Stimulated activated memory B cell treated with anti-CD40 and anti-IgM and Interleukin-4, amounts not matched to agents 10 μg/mL and 1 μg/mL and 100 μg/mL, for 72 hours (primary cell): ENCODE measurements around the gene HES4.
"Not testable (repeated sequence)": the region's sequence is repeated elsewhere in the genome, so short reads cannot be mapped to it uniquely, and the experiment has no call there.

Source experiments
- ATAC-seq: fragments of 150-1000 bp; cut with Tn5 transposase; 2 replicates; pipeline ENCODE4 v1.10.0; 2021
- H3K27ac Mint-ChIP-seq: one replicate; pipeline ENCODE4 v1.8.0; 2022; ENCODE audit warnings: mild to moderate bottlenecking, mixed read lengths
- H3K27me3 Mint-ChIP-seq: one replicate; pipeline ENCODE4 v1.8.0; 2022; ENCODE audit warnings: mixed read lengths
- H3K36me3 Mint-ChIP-seq: one replicate; pipeline ENCODE4 v1.8.0; 2022; ENCODE audit warnings: mixed read lengths
- H3K4me1 Mint-ChIP-seq: one replicate; pipeline ENCODE4 v1.8.0; 2022; ENCODE audit warnings: mixed read lengths
- H3K4me3 Mint-ChIP-seq: one replicate; pipeline ENCODE4 v1.8.0; 2022; ENCODE audit warnings: mild to moderate bottlenecking, moderate library complexity, mixed read lengths
- H3K9me3 Mint-ChIP-seq: one replicate; pipeline ENCODE4 v1.8.0; 2022; ENCODE audit warnings: mixed read lengths

The HES4 gene

DNA sequence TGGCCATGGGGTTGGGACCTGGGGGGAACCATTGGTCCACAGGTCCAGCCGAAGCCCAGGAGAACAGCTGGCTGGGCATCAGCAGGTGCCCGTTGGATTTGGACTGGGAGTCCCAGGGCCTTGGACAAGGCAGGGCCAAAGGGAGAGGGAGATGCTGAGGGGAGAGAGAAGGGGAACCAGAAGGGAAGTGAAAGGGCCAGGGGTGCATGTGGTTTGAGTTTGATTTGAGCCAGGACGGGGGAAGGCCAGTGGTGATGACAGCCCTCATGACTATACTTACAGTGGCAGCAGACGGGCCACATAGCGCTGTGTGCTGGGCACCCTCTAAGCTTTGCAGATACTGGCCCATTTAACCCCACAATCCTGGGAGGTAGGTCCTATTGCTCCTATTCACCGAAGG is 38.8 kb upstream of the HES4 start:
- H3K27me3 Mint-ChIP-seq, result peaks cover 14% of the 10 kb centered on the region
- peak overlapping the region; percentile 60 for H3K4me3 Mint-ChIP-seq
- H3K27ac Mint-ChIP-seq, result peak overlapping the region; percentile 53
- H3K9me3 Mint-ChIP-seq, result peaks cover 4% of the 10 kb centered on the region
- H3K36me3 Mint-ChIP-seq, result peaks cover 16% of the 10 kb centered on the region
- ATAC-seq, result peak; percentile 84
- H3K4me1 Mint-ChIP-seq, result peaks cover 56% of the 10 kb centered on the region

DNA sequence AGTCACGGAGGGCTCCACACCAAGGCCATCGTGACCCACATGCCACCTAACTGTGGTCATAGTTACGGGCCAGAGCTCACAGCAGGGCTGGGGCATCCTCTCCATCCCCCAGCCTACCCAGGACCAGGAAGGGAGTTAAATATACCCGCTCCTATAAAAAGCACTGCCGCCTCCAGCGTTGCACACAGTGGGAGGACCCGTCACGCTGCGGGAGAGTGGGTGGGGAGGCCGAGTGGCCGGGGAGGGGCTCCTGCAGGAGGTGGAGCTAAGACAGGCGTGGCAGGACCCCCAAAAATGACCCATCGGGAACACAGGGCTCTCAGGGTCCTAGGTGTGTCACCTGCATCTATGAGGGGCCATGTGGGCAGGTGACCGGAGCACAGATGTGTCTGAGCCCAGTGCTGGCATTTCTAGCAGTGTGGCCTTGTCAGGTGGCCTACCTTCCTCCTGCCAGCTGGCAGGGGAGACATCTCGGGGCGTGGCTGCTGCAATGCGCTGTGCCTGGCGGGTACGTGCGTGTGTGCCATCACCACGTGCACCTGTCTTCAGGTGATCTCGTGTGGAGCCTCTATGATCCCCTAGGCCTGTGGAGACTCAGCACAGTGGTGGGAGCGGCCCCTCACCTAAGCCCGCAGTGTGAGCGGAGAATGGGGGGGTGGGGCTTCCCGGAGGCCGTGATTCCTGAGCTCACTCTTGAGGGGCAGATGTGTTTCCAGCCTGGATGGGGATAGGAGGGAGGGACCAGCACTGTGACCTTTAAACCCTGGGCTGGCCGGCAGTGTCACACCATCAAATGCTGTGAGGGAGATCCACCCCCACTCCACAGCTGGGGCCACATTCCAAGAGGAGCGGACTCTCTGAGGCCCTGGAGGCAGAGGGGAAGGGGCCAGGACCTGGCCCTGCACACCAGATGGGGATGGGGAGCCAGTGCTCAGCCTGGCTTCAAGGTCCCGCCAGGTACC is 37.8 kb upstream of the HES4 start:
- H3K4me3 Mint-ChIP-seq, result no peak overlapping the region
- H3K4me1 Mint-ChIP-seq, result peaks cover 56% of the 10 kb centered on the region
- H3K9me3 Mint-ChIP-seq, result no peaks in the 10 kb centered on the region
- H3K27ac Mint-ChIP-seq, result no peak overlapping the region
- no peak for ATAC-seq
- H3K36me3 Mint-ChIP-seq, result peaks cover 6% of the 10 kb centered on the region
- peaks cover 14% of the 10 kb centered on the region for H3K27me3 Mint-ChIP-seq

DNA sequence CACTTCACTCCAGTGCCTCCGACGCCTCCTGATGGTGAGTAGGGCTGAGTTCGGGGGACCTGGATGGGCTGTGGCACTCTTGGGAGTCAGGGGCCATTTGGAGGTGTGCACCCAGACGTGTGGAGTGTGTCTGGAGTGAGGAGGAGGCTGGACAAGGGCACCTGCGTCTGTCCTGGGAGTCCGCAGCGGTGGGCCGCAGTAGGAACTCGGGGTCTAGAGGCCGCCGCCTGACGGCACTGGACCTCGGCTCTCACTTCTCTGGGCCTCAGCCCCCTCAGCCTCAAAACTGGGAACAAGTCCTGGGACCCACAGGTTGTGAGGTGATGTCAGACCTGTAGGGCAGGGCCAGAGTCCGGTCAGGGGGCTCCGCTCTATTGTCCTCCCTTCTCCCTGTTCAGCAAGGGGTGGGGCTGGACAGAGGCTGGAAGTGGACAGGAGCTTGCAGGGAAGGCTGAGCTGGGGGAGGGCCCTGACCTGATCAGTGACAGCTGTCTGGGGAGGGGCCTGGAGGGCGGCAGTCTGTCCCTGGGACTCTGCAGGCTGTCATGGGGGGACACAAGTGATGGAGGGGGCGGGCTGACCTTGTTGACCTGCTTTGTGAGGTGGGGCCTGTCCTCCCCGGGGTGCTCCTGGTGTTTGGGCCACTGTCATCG is 35.5 kb upstream of the HES4 start:
- H3K4me3 Mint-ChIP-seq, result peak overlapping the region; percentile 16
- H3K36me3 Mint-ChIP-seq, result no peaks in the 10 kb centered on the region
- H3K27me3 Mint-ChIP-seq, result peaks cover 14% of the 10 kb centered on the region
- peaks cover 56% of the 10 kb centered on the region for H3K4me1 Mint-ChIP-seq
- peak overlapping the region; percentile 36 for H3K27ac Mint-ChIP-seq
- no peak for ATAC-seq
- H3K9me3 Mint-ChIP-seq, result no peaks in the 10 kb centered on the region

DNA sequence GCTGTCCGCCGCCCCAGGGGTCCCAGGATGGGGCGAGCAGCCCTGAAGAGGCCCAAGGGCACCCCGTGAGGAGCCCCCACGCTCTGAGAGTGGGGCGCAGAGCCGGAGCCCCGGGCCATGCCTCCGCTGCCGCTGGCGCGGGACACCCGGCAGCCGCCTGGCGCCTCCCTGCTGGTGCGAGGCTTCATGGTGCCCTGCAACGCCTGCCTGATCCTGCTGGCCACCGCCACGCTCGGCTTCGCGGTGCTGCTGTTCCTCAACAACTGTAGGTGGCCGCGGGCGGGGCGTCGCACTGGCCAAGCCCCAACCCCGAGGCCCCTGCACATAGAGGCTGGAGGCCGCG is 34.5 kb upstream of the HES4 start:
- no peaks in the 10 kb centered on the region for H3K36me3 Mint-ChIP-seq
- peak overlapping the region; percentile 75 for H3K27ac Mint-ChIP-seq
- H3K27me3 Mint-ChIP-seq, result peaks cover 14% of the 10 kb centered on the region
- ATAC-seq, result no peak
- H3K4me3 Mint-ChIP-seq, result peak overlapping the region; percentile 78
- peaks cover 48% of the 10 kb centered on the region for H3K4me1 Mint-ChIP-seq
- no peaks in the 10 kb centered on the region for H3K9me3 Mint-ChIP-seq

DNA sequence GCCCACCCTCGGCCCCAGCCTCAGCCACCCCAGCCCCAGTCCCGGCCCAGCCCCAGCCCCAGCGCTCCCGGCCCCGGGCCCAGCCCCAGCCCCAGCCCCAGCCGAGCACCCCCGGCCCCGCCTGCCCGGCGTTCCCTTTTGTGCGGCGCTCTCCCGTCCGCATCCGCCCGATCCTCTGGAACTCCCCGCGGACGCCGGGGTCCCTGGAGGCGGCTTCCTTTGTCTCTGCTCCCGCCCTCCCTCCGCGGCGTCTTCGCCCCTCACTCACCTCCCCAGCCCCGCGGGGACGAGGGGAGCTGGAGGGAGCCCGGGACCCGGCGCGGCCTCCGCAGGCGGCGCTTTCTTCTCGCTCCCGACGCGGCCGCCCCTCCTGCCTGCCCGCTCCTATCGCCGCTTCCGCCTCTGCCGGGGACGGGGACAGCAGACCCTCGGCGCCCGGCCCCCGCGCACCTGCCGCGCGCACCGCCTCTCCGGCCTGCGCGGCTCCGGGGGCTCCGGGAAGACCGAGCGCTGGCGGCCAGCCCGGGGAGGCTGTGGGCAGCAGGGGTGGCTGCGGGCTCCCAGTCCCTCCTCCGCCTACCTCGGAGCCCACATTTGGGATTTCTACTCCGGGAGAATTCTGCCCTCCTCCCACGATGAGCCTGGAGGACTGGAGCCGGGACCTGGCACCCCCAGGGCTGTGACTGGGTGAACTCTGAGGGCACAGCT is 34.0 kb upstream of the HES4 start:
- Mint-ChIP-seq H3K27me3 (peaks cover 14% of the 10 kb centered on the region), H3K36me3 (no peaks in the 10 kb centered on the region), H3K27ac (peak overlapping the region; percentile 75), H3K4me1 (peaks cover 43% of the 10 kb centered on the region), H3K4me3 (peak overlapping the region; percentile 78), H3K9me3 (no peaks in the 10 kb centered on the region)
- ATAC-seq, result peak; percentile 43

DNA sequence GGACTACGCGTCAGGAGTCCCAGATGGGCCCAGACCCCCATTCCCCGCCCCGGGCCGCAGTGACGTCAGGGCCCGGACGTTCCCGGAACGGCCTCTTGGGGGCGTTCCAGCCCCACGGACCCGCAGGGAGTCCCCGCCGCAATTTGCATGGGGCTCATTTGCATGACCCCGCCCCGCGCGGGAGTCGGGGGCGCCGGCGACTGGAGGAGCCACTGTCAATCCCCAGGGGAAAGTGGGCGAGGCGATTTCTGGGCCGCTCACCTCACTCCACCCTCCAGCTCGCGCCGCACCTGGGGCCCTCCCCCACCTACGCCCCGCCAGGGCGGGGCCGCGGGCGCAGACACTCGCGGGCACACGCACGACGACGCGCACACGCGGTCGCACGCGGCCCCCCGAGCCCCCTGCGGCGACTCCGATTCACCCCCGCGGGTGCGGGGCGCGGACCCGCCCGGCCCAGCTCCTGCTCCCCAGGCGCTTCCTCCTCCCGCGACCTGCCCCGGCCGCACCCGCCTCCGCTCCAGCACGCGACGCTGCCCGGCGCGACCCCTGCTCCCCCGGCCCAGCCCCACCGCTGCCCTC is 33.2 kb upstream of the HES4 start:
- Mint-ChIP-seq H3K27ac (peak overlapping the region; percentile 69), H3K4me1 (peaks cover 35% of the 10 kb centered on the region), H3K36me3 (no peaks in the 10 kb centered on the region), H3K9me3 (no peaks in the 10 kb centered on the region), H3K4me3 (peak overlapping the region; percentile 68), H3K27me3 (peaks cover 14% of the 10 kb centered on the region)
- ATAC-seq, result peak; percentile 93

DNA sequence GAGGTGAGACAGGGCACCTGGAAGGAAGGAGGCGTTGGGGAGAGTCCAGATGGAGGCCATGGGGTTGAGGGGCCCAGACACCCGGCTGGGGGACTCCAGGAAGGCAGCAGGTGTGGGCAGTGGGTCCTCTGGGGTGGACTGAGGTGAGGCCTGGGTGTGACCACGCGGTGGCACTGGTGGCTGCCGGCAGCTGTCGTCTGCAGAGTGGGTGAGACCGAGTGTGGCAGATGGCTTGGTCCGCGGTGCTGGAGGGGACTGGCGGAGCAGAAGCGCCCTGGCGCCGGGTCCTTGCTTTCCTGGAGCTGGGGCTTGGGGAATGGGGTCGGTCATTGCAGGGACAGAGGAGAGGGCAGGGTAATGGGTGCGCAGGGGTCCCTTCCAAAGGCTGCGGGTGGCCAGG is 32.5 kb upstream of the HES4 start:
- Mint-ChIP-seq H3K27me3 (peaks cover 18% of the 10 kb centered on the region), H3K4me1 (peaks cover 28% of the 10 kb centered on the region), H3K4me3 (peak overlapping the region; percentile 73), H3K27ac (peak overlapping the region; percentile 69), H3K9me3 (no peaks in the 10 kb centered on the region), H3K36me3 (no peaks in the 10 kb centered on the region)
- ATAC-seq, result peak; percentile 18

DNA sequence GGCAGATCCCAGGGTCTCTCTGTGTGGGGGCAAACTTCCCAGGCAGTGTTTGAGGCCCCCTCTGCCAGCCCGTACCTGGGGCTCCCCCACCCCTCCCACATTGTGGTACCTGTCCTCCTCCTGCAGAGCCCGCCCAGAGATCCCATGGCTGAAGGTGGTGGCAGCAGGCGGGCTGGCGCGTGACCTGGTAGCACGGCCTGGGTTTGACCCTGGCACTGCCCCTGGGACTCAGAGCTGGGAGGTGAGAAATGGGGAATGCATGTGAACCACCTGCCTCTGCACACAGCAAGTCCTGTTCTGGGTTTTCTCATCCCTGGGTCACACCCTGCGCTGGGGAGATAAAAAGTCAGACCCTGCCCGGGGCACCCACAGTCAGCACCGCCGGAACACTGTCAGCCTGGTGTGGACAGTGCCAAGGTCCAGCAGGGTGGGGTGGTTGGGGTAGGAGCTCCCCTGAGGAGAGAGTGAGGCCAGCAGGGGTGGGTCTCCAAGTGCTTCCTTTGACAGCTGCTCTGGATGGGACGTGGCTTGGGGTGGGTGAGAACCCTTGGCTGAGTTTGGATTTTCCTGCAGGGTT is 31.9 kb upstream of the HES4 start:
- Mint-ChIP-seq H3K27me3 (peaks cover 23% of the 10 kb centered on the region), H3K4me3 (peak overlapping the region; percentile 73), H3K36me3 (no peaks in the 10 kb centered on the region), H3K27ac (peak overlapping the region; percentile 69), H3K4me1 (peaks cover 22% of the 10 kb centered on the region), H3K9me3 (no peaks in the 10 kb centered on the region)
- ATAC-seq, result no peak

DNA sequence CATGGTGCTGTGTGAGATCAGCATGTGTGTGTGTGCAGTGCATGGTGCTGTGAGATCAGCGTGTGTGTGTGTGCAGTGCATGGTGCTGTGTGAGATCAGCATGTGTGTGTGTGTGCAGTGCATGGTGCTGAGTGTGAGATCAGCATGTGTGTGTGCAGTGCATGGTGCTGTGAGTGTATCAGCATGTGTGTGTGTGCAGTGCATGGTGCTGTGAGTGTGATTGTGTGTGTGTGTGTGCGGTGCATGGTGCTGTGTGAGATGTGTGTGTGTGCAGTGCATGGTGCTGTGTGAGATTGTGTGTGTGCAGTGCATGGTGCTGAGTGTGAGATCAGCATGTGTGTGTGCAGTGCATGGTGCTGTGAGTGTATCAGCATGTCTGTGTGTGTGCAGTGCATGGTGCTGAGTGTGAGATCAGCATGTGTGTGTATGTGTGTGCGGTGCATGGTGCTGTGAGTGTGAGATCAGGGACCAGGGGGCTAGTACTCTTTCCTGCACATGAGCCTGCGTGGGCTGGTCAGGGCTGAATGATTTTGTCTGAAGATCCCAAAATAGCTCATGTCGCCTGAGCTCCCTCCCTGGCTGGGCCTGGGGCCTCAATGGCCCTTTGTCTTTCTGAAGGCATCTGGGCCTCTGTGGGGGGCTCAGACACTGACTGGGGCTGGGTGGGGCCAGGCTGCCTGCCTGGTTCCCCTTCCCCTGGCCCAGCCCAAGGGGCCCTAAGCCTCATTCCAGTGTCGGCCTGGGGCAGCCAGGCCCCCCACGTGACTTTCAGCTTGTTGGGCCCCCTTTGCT is 31.2 kb upstream of the HES4 start:
- peaks cover 22% of the 10 kb centered on the region for H3K27me3 Mint-ChIP-seq
- peaks cover 15% of the 10 kb centered on the region for H3K4me1 Mint-ChIP-seq
- H3K9me3 Mint-ChIP-seq, ATAC-seq, H3K36me3 Mint-ChIP-seq, H3K4me3 Mint-ChIP-seq, H3K27ac Mint-ChIP-seq: not testable (repeated sequence)

DNA sequence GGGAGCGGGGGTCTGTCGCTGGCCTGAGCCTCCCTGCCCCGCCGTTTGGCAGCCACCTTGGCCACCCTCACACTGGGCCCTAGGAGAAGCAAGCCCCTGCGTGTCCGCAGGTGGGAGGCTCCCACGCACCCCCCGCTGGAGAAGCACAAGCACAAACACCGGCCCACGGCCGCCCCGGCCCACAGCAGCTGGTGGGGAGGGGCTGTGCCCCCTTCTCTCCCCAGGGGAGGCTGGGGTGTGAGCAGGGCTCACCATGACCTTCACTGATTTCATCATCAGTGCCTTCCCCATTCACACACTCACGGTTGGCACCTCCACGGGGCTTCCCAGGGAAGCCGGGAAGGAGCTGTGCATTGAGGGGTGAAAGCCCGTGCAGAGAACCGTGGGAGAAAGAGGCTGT is 27.9 kb upstream of the HES4 start:
- ATAC-seq, result no peak
- Mint-ChIP-seq H3K36me3 (no peaks in the 10 kb centered on the region), H3K27me3 (peaks cover 25% of the 10 kb centered on the region), H3K27ac (no peak overlapping the region), H3K4me1 (peaks cover under 1% of the 10 kb centered on the region), H3K9me3 (no peaks in the 10 kb centered on the region), H3K4me3 (no peak overlapping the region)

DNA sequence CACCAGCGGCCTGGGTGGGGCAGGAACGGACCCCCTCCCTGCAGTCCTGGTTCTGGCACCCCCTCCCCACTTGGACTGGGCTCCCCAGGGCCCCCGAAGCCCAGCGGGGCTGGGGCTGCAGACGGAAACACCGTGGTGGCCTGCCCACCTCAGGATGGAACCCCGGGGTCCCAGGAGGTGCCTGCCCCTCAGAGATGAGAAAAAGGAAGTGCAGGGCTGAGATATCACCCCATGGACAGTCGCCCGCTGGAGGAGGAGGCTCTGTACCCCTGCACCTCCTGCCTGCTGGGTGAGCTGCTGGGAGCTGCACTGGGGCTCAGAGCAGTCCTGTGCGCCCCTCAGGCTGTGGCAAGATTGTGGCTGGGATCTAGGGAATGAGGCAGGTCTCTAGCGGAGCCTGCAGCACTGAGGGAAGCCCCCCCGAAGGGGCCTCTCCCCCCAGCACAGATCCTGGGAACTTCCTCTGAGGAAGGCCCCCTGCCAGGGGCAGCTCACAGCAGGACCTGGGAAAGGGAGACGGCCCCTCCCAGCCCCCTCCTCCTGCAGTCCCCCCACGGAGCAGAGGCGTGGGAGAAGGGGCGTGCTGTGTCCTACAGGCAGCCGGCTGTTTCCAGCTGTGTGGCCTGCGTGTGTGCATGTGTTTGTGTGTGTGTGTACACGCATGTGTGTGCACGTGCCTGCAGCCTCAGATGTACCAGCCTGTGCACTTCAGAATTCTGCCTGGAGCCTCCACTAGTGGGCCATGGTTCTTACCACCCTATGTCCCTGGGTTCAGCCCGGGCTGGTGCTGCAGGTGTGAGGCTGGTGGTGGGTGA is 26.9 kb upstream of the HES4 start:
- peak; percentile 11 for ATAC-seq
- Mint-ChIP-seq H3K4me1 (peaks cover 10% of the 10 kb centered on the region), H3K4me3 (no peak overlapping the region), H3K9me3 (no peaks in the 10 kb centered on the region), H3K36me3 (no peaks in the 10 kb centered on the region), H3K27ac (no peak overlapping the region), H3K27me3 (peaks cover 35% of the 10 kb centered on the region)

DNA sequence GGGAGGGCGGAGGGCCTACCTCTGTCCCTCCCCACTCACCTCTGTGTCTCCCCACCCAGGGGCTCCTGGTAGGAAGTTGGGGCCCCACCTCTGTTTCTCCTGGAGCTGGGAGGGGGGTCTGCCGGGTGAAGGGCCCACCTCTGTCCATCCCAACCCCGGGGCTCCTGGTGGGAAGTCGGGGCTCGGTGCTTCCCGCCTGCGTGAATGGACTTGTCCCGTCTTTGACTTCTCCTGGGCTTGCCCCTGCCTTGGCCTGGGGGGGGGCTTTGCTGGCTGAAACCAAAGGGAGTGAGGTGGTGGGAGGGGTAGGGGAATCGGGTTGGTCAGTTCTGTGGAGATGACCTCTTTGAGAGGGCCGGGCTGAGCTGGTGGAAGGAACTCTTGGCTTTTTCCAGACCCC is 25.8 kb upstream of the HES4 start:
- Mint-ChIP-seq H3K9me3 (no peaks in the 10 kb centered on the region), H3K4me3 (no peak overlapping the region), H3K27me3 (peaks cover 35% of the 10 kb centered on the region), H3K4me1 (peaks cover 10% of the 10 kb centered on the region), H3K36me3 (no peaks in the 10 kb centered on the region), H3K27ac (no peak overlapping the region)
- ATAC-seq, result no peak

DNA sequence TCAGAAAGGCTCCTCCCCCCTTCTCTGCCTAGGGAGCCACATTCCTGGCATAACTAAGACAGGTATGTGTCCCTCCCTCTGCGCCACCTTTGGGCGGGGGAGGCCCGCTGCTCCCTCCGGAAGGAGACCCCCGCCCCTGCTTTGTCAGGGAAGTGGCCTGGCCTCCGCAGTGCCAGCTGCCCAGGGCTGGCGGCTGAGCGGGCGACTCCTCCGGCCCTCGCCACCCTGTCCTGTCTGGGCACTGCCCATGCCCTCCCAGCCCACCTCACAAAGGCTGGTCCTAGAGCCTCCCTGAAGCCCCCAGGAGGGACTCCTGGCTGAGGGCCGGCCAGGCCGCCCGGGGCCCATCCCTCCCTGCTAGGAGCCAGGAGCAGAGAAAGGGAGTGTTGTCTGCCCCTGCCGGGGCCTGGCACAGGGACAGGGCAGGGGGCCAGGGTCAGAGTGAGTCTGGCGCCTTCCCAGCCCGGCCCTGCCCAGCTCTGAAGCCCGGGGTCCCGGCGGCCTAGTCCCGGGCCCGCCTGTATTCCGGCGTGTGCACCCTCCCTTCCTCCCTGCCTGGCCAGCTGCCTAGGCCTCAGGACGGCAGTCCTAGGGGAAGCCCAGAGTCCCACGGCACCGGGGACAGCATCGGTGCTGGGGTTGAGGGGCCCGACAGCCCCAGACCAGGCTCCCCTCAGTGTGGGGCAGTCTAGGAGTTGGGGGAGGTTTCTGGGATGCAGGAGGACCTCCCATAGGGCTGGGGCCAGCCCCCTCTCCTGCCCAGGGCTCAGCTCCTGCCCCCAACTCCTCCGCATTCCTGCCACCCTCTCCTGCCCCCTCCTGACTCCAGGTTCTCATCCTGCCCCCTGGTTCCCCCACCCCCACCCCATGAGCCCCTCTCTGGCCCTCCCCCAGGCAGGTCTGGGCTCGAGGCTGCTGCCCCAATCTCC is 25.1 kb upstream of the HES4 start:
- Mint-ChIP-seq H3K4me3 (no peak overlapping the region), H3K27me3 (peaks cover 35% of the 10 kb centered on the region), H3K4me1 (peaks cover 10% of the 10 kb centered on the region), H3K36me3 (no peaks in the 10 kb centered on the region), H3K27ac (no peak overlapping the region), H3K9me3 (no peaks in the 10 kb centered on the region)
- ATAC-seq, result no peak
